Kidney glomerular epithelial cell (primary cell): ENCODE results near the gene VWA5B2.

Experiments used
- DNase-seq: peaks from one replicate; lab custom pipeline; 2025; lab: John Stamatoyannopoulos, UW

VWA5B2 gene

GRCh38 chr3:184275961-184276910 lies 46.9 kb downstream of the VWA5B2 start, which contains the start of gene ECE2:
TSS of gene ECE2 (plus strand) at chr3:184276022. CDS start at chr3:184276154, 132 bp downstream.
- no peak for DNase-seq

GRCh38 chr3:184277366-184277765 lies 48.0 kb downstream of the VWA5B2 start:
- DNase-seq: no peak

GRCh38 chr3:184282941-184283340 lies 53.6 kb downstream of the VWA5B2 start:
- no peak for DNase-seq

GRCh38 chr3:184283681-184284080 lies 54.3 kb downstream of the VWA5B2 start:
- no peak for DNase-seq

GRCh38 chr3:184284696-184285095 lies 55.3 kb downstream of the VWA5B2 start:
- DNase-seq: peak; percentile 54

GRCh38 chr3:184289426-184289938 lies 60.1 kb downstream of the VWA5B2 start:
- DNase-seq: peak; percentile 41

- no peak for DNase-seq
Observed at GRCh38 chr3:184290331-184290730, 60.9 kb downstream of the VWA5B2 start.

GRCh38 chr3:184291044-184291737 lies 61.8 kb downstream of the VWA5B2 start:
- no peak for DNase-seq
